ENCODE data around the gene ARHGEF16.

ARHGEF16 gene

DNA sequence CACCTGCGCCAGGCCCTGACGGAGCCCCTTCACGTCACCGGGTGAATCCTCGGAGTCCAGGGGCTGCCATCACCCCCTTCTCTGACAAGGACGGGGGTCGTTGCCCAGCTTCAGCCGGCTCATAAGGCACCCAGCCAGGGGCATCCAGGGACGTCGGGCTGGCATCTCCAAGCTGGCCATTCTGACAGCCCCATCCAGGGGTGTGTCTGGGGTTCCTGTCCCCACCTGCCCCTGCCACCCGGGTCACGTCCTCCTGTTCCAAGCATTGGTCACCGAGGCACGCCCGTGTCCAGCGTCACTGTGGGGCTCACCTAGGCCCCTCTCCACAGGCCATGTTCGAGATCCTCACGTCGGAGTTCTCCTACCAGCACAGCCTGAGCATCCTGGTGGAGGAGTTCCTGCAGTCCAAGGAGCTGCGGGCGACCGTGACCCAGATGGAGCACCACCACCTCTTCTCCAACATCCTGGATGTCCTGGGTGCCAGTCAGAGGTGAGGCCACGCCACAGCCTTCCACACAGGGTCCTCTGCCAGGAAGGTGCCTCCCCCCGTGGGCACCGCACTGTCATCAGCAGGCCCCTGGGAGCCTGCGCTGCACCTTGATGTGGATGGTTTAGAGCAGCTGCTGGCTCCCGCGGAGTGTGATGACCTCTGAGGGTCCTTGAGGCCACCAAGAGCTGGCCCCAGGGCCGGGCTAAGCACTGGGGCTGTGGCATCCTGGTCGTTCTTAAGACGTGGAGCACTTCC, 14.8 kb downstream of the ARHGEF16 start:
- DNase-seq, result no peak

GRCh38 chr1:3469849-3470649, 15.6 kb downstream of the ARHGEF16 start:
- DNase-seq, result peak in 1 of 5 donors; percentile 1

GRCh38 chr1:3470650-3471355, 16.3 kb downstream of the ARHGEF16 start:
- no peak for DNase-seq

GRCh38 chr1:3471356-3472087, 17.1 kb downstream of the ARHGEF16 start:
- DNase-seq, result no peak

- no peak for DNase-seq
These were observed 17.8 kb downstream of the ARHGEF16 start for GRCh38 chr1:3472088-3472850.

GRCh38 chr1:3472906-3473305, 18.4 kb downstream of the ARHGEF16 start:
- DNase-seq, result no peak

- DNase-seq, result no peak
These were observed 18.9 kb downstream of the ARHGEF16 start for GRCh38 chr1:3473381-3473844.

DNA sequence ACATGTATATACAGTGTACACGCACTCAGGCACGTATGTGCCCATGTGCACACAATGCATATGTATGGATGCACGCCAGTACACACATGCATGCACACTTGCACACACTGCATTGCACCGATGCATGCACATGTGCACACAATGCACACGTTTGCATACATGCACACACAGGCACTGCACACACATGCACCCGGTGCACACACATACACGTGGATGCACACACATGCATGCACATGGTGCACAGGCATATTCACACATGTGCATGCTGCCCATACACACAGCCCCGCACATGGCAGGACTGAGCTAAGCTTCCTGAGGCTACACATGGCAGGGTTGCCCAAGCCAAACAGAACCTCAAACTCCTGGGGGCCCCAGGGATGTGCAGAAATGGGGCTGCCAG, 19.6 kb downstream of the ARHGEF16 start:
- DNase-seq, result no peak

- no peak for DNase-seq
These were observed 20.0 kb downstream of the ARHGEF16 start for GRCh38 chr1:3474421-3474820.

GRCh38 chr1:3475839-3476573, 21.5 kb downstream of the ARHGEF16 start:
- DNase-seq, result no peak

GRCh38 chr1:3476666-3477065, 22.2 kb downstream of the ARHGEF16 start:
- DNase-seq, result no peak

DNA sequence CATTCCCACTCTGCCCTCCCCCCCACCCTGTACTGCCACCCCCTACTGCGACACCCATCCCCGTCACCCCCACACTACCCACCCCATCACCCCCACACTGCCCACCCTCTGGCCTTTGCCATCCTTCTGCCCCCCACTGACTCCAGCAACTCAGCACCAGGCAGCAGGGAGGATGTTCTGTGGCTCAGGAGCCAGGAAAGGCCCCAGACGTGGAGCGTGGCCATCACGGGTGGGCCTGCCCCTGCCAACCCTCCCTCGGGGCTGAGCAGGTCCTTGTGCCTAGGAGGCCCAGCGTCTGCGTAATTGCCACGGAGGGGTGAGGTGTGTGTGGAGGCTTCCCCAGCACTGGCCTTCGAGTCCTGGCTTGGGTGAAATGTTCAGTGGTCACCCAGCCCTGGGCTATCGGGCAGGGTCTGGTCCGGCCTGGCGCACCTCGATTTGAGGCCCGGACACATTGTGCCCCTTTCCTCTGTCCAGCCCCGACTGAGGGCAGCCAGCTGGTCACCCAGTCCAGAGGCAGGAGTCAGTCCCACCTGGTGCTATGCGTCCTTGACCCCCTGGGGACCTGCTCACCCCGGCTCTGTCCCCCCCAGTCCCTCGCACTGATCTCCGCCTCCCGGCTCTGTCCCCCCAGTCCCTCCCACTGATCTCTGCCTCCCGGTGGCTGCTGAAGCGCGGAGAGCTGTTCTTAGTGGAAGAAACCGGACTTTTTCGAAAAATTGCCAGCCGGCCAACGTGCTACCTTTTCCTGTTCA, 23.0 kb downstream of the ARHGEF16 start:
- no peak for DNase-seq

DNA sequence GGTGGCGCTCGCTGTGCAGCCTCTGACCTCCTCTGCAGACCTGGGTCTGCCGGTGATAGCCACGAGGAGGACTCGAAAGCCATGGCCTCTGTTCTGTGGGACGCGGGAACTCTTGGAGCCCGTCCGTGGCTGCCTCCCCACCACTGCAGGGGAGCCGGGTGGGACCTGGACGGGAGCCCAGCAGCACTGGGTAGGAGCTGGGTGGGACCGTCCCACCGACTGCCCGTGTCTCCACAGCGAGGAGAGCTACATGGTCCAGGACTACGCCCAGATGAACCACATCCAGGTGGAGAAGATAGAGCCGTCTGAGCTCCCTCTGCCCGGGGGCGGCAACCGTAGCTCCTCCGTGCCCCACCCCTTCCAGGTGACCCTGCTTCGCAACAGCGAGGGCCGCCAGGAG, 23.7 kb downstream of the ARHGEF16 start:
- DNase-seq, result no peak

DNA sequence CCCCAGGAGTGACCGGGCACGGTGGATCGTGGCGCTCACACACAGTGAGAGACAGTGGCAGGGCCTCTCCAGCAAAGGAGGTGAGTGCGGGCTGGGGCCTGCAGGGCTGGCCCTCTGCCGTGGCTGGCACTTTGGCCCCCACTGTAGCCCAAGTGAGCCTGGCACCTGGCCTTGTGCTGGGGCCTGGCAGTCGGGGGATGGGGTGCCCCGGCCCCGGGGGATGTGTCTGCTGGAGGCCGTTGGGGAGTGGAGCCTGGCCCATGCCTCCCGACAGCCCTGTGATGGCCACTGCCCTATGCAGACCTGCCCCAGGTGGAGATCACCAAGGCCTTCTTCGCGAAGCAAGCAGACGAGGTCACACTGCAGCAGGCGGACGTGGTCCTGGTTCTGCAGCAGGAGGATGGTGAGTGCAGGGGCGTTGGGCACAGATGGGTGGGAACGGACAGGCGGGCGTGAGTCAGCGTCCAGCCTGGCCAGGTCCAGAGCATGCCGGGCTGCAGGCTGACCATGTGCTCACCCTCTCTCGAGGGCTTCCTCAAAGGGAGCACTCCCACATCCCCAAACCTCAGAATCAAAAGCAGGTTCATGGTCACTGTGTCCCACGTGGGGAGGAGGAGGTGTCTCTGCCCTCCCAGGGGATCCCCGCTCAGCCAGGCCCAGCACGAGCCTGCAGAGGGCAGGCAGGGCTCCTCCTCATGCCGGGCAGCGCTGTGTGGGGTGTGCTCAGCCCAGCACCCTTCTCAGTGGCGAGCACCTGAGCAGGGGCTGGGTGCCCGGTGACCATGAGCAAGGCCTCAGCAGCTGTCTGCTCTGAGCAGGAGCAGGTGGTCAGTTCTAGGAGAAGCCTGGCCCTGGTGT, 25.3 kb downstream of the ARHGEF16 start:
- no peak for DNase-seq

- DNase-seq, result no peak
These were observed 25.9 kb downstream of the ARHGEF16 start for GRCh38 chr1:3480369-3480719.

GRCh38 chr1:3481046-3481445, 26.6 kb downstream of the ARHGEF16 start:
- DNase-seq, result no peak

GRCh38 chr1:3481836-3482375, 27.4 kb downstream of the ARHGEF16 start:
- no peak for DNase-seq

DNA sequence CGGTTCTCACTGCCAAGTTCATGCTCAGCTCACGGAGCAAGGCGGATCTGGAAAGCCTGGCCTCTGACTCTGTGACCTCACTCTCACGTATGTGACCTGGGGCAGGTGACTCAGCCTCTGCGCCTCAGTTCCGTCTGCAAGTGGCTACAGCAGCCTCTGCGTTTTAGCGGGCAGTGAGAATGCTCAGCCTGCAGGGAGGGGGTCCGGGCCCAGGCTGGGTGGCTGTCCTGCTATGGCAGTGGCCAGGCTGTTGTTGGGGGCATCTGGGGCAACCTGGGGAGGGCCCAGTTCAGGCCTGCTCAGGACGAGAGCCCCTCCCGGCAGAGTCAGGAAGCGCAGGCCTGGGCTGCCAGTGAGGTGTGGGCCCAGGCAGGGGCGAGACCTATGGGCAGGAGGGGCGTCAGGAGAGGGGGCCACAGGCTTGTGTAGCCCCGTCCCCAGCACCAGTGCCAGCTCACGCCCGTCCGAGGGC, 27.9 kb downstream of the ARHGEF16 start:
- no peak for DNase-seq

- no peak for DNase-seq
These were observed 28.9 kb downstream of the ARHGEF16 start for GRCh38 chr1:3483380-3483779.

Data from T-helper 1 cell (primary cell).